Chondrocyte (in vitro differentiated cells): ENCODE measurements around the gene GIT1. TPM values are rescaled to one million over a fixed set of nuclear protein-coding genes. Genes with fewer than 3 reads are reported as not detected.

Experiments
- DNase-seq: peaks from one replicate; pipeline ENCODE4 v3.0.0; 2021; ENCODE audit warnings: mixed read lengths, low spot score
- H3K27ac Mint-ChIP-seq: one replicate; pipeline ENCODE4 v1.8.0; 2021; ENCODE audit warnings: mild to moderate bottlenecking, moderate library complexity, mixed read lengths; ENCODE audit not compliant: unreplicated experiment
- H3K27me3 Mint-ChIP-seq: 2 replicates; pipeline ENCODE4 v1.8.0; 2021; ENCODE audit warnings: low read depth, mixed read lengths
- H3K36me3 Mint-ChIP-seq: 2 replicates; pipeline ENCODE4 v1.8.0; 2021; ENCODE audit warnings: low read depth, mixed read lengths
- H3K4me1 Mint-ChIP-seq: 2 replicates; pipeline ENCODE4 v1.8.0; 2021; ENCODE audit warnings: low read depth, mild to moderate bottlenecking, mixed read lengths
- H3K4me3 Mint-ChIP-seq: one replicate; pipeline ENCODE4 v1.8.0; 2021; ENCODE audit warnings: mild to moderate bottlenecking, moderate library complexity, mixed read lengths; ENCODE audit not compliant: unreplicated experiment
- H3K9me3 Mint-ChIP-seq: 2 replicates; pipeline ENCODE4 v1.8.0; 2021; ENCODE audit warnings: low read depth, mixed read lengths
- CTCF ChIP-seq: fragments of 200-600 bp; sonication (generic); IDR thresholded peaks from 2 replicates; pipeline ENCODE4 v1.5.0; 2021; ENCODE audit warnings: antibody characterized with exemption, mild to moderate bottlenecking, moderate library complexity
- total RNA-seq: library from RNA; stranded (reverse); gene quantifications from 3 replicates; pipeline ENCODE4 v1.2.1, GENCODE V29; 2021

The GIT1 gene
- total RNA-seq, 1 donor from 2014 or later: 37.7 TPM

GRCh38 chr17:29595107-29595942 lies 5.9 kb upstream of the GIT1 start:
- no peaks in the 10 kb centered on the region for H3K36me3 Mint-ChIP-seq
- H3K4me3 Mint-ChIP-seq: peak overlapping the region; percentile 71
- no peaks in the 10 kb centered on the region for H3K27me3 Mint-ChIP-seq
- TF ChIP-seq CTCF: no peak
- DNase-seq: no peak
- H3K9me3 Mint-ChIP-seq: no peaks in the 10 kb centered on the region
- H3K4me1 Mint-ChIP-seq: peaks cover 53% of the 10 kb centered on the region
- H3K27ac Mint-ChIP-seq: no peak overlapping the region

- Mint-ChIP-seq H3K27me3 (no peaks in the 10 kb centered on the region), H3K27ac (no peak overlapping the region), H3K4me3 (peak overlapping the region; percentile 71), H3K4me1 (peaks cover 60% of the 10 kb centered on the region), H3K36me3 (no peaks in the 10 kb centered on the region), H3K9me3 (no peaks in the 10 kb centered on the region)
- TF ChIP-seq CTCF: no peak
- peak; percentile 91 for DNase-seq
These were observed 5.2 kb upstream of the GIT1 start for GRCh38 chr17:29594519-29595090.

GRCh38 chr17:29593591-29594518 lies 4.4 kb upstream of the GIT1 start:
- peak; percentile 51 for TF ChIP-seq CTCF
- no peak overlapping the region for H3K27ac Mint-ChIP-seq

GRCh38 chr17:29592850-29593551 lies 3.6 kb upstream of the GIT1 start, which contains the start of gene ANKRD13B:
Gene ANKRD13B, plus strand, starts transcription at chr17:29593132. Its CDS starts 490 bp downstream, at chr17:29593622.
- H3K4me1 Mint-ChIP-seq: peaks cover 64% of the 10 kb centered on the region

More at GRCh38 chr17:29593591-29594518, 4.4 kb upstream of the GIT1 start:
- Mint-ChIP-seq H3K4me1 (peaks cover 60% of the 10 kb centered on the region), H3K27me3 (no peaks in the 10 kb centered on the region), H3K9me3 (no peaks in the 10 kb centered on the region), H3K4me3 (peak overlapping the region; percentile 71), H3K36me3 (no peaks in the 10 kb centered on the region)
- DNase-seq: peak; percentile 81

More at GRCh38 chr17:29592850-29593551, 3.6 kb upstream of the GIT1 start, which contains the start of gene ANKRD13B:
- TF ChIP-seq CTCF: no peak
- H3K9me3 Mint-ChIP-seq: no peaks in the 10 kb centered on the region
- no peaks in the 10 kb centered on the region for H3K27me3 Mint-ChIP-seq
- no peaks in the 10 kb centered on the region for H3K36me3 Mint-ChIP-seq
- DNase-seq: peak; percentile 92
- peak within 1 kb of the TSS; percentile 88 for H3K27ac Mint-ChIP-seq
- H3K4me3 Mint-ChIP-seq: peak within 1 kb of the TSS; percentile 71
